ENCODE results near the gene HS2ST1. TPM values are rescaled to one million over a fixed set of nuclear protein-coding genes. Genes with fewer than 3 reads are reported as not detected.

Gene HS2ST1
- total and polyA plus RNA-seq, 12 donors, result 2.4 to 21.4 (median 13.6) TPM

DNA sequence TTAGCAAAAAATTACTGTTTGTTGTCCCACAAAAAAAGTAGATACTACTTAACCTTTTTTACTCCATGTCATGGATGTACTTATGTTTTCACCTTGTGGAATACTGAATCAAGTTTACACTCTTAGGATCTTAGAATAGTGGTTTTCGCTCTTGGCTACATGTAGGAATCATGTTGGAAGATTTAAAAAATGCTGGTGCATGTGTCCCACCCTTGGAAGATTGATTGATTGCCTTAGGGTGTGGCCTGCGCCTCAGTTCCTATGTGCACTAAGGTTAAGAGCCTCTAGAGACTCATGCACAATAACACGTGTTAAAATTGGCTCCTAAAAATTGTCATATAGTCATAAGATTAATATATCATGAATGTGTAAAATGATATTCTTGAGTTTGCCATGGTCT, 25.0 kb downstream of the HS2ST1 start:
- intact Hi-C loops (cut with DNase I), result no loop called here
- WGBS, 2 donors, result 88 to 90% methylated on average over 3 of the region's 3 CpGs
- Histone ChIP-seq H3K36me3 (no peaks in the 10 kb centered on the region), H3K4me1 (peaks cover 0 to 7% (median 0%) of the 10 kb centered on the region in 9 donors), H3K27me3 (no peaks in the 10 kb centered on the region), H3K4me3 (no peak overlapping the region), H3K27ac (no peak overlapping the region), H3K9me3 (no peaks in the 10 kb centered on the region)
- TF ChIP-seq, protein P1, sequence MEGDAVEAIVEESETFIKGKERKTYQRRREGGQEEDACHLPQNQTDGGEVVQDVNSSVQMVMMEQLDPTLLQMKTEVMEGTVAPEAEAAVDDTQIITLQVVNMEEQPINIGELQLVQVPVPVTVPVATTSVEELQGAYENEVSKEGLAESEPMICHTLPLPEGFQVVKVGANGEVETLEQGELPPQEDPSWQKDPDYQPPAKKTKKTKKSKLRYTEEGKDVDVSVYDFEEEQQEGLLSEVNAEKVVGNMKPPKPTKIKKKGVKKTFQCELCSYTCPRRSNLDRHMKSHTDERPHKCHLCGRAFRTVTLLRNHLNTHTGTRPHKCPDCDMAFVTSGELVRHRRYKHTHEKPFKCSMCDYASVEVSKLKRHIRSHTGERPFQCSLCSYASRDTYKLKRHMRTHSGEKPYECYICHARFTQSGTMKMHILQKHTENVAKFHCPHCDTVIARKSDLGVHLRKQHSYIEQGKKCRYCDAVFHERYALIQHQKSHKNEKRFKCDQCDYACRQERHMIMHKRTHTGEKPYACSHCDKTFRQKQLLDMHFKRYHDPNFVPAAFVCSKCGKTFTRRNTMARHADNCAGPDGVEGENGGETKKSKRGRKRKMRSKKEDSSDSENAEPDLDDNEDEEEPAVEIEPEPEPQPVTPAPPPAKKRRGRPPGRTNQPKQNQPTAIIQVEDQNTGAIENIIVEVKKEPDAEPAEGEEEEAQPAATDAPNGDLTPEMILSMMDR (IDR thresholded peaks at IDR 0.05), result no peak
- no peak for DNase-seq
- ATAC-seq, result no peak

DNA sequence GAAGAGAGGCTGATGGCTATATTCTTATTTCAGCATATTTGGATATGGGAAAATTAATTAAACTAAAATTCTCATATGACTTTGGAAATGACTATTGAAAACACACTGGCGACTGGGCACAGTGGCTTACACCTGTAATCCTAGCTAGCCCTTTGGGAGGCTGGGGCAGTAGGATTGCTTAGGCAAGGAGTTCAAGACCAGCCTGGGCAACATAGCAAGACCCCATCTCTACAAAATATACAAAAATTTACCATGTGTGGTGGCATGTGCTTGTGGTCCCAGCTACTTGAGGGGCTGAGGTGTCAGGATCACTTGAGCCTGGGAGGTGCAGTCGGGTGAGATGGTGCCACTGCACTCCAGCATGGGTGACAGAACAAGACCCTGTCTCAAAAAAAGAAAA, 26.2 kb downstream of the HS2ST1 start:
- DNase-seq (no peak), ATAC-seq (no peak)
- 97 to 100% methylated on average over 2 of the region's 2 CpGs for WGBS, 2 donors
- H3K4me1 ChIP-seq, result peaks cover 0 to 7% (median 0%) of the 10 kb centered on the region in 9 donors
- H3K9me3 ChIP-seq, result no peaks in the 10 kb centered on the region
- intact Hi-C loops (cut with DNase I), result no loop called here
- no peaks in the 10 kb centered on the region for H3K27me3 ChIP-seq
- TF ChIP-seq, protein P1 (IDR thresholded peaks at IDR 0.05), result no peak
- H3K4me3 ChIP-seq, result no peak overlapping the region
- H3K27ac ChIP-seq, result no peak overlapping the region
- H3K36me3 ChIP-seq, result no peaks in the 10 kb centered on the region

DNA sequence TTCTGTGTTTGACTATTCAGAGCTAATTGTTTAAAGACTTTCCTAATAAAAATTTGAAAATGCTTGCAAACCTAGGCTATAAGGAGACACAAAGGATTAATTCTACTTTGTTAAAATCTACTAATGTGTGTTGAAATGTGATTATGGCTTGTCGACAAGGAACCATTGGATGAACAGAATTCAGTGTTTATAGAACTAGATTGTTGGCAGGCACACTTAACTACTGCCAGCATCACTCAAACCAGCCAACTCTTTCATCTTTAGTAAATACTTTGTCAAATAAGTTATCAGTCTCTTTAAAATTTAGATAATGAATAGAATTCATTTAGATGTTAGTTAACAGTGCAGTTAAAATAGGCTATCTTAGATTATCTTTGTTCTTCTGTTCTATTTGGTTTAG, 27.6 kb downstream of the HS2ST1 start:
- DNase-seq (no peak), ATAC-seq (no peak)
- Histone ChIP-seq H3K36me3 (no peaks in the 10 kb centered on the region), H3K9me3 (no peaks in the 10 kb centered on the region), H3K4me3 (no peak overlapping the region), H3K4me1 (peaks cover 0 to 7% (median 0%) of the 10 kb centered on the region in 9 donors), H3K27me3 (no peaks in the 10 kb centered on the region), H3K27ac (no peak overlapping the region)
- 34 to 44% methylated on average over 1 of the region's 1 CpG for WGBS, 2 donors
- TF ChIP-seq, protein P1 (IDR thresholded peaks at IDR 0.05), result no peak
- intact Hi-C loops (cut with DNase I), result no loop called here

DNA sequence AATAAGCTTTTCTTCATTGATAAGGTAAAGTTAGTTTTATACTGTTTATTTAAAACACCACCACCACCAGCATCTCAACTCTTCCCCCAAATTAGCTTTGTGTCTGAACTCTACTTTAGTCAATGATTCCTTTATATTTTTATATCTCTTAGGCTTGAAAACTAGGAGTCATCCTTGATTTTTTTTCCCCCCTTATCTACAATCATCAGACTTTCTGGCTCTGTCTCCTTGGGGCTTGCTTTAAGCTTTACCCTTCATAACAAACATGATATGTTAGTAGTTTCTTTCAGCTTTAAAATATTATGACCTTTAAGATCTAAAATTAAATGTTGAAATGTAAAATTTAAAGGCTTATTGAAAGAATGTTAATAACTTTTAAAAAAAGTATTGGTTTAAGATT, 28.3 kb downstream of the HS2ST1 start:
- H3K4me1 ChIP-seq, result peaks cover 0 to 14% (median 0%) of the 10 kb centered on the region in 9 donors

More for the DNA sequence above, 28.3 kb downstream of the HS2ST1 start:
- Histone ChIP-seq H3K27me3 (no peaks in the 10 kb centered on the region), H3K4me3 (no peak overlapping the region), H3K27ac (no peak overlapping the region), H3K9me3 (no peaks in the 10 kb centered on the region), H3K36me3 (no peaks in the 10 kb centered on the region)
- intact Hi-C loops (cut with DNase I), result no loop called here
- ATAC-seq (no peak), DNase-seq (no peak)
- TF ChIP-seq, protein P1 (IDR thresholded peaks at IDR 0.05), result no peak

Measured in heart right ventricle (tissue), 16 donors.